Spleen (tissue), 7 donors: ENCODE data around the gene MYH14.

Source experiments
- POLR2A ChIP-seq, 3 donors: fragments of 450-650 bp; IDR thresholded peaks; one replicate each; pipeline ENCODE4 v1.5.1; 2017; ENCODE audit warnings: antibody characterized with exemption in 3 of 3, mild to moderate bottlenecking in 1 of 3
- POLR2AphosphoS5 ChIP-seq, 3 donors: sonication (generic); formaldehyde crosslinking; IDR thresholded peaks; one replicate each; pipeline ENCODE4 v1.5.1; 2017; ENCODE audit warnings: antibody characterized with exemption in 3 of 3
- TF ChIP-seq, protein P1 (sequence below), 11 experiments: fragments of 200-600 bp in 7 of 11; fragments of 450-650 bp in 4 of 11; sonication (generic) in 4 of 11; IDR thresholded peaks in 8 of 11; conservative IDR thresholded peaks in 3 of 11; 1 replicate in 7 of 11; 2 replicates in 4 of 11; pipeline versions ENCODE4 v1.4.0 to v1.8.0; 2016 to 2021; ENCODE audit warnings: antibody characterized with exemption in 11 of 11, inconsistent platforms in 4 of 11, mild to moderate bottlenecking in 1 of 11
- donor health status: DM: no; HTN: no; CAD: no; lungs with moderate emphysema.
- donor health status: DM: no; HTN: no; CAD: no.
- donor health status: DM: no; HTN: no; CAD: no.

GRCh38 chr19:50334741-50335421 is 131.5 kb downstream of the MYH14 start:
- TF ChIP-seq, protein P1, sequence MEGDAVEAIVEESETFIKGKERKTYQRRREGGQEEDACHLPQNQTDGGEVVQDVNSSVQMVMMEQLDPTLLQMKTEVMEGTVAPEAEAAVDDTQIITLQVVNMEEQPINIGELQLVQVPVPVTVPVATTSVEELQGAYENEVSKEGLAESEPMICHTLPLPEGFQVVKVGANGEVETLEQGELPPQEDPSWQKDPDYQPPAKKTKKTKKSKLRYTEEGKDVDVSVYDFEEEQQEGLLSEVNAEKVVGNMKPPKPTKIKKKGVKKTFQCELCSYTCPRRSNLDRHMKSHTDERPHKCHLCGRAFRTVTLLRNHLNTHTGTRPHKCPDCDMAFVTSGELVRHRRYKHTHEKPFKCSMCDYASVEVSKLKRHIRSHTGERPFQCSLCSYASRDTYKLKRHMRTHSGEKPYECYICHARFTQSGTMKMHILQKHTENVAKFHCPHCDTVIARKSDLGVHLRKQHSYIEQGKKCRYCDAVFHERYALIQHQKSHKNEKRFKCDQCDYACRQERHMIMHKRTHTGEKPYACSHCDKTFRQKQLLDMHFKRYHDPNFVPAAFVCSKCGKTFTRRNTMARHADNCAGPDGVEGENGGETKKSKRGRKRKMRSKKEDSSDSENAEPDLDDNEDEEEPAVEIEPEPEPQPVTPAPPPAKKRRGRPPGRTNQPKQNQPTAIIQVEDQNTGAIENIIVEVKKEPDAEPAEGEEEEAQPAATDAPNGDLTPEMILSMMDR (IDR thresholded peaks at IDR 0.05 in 8 of 11, conservative IDR thresholded peaks at IDR 0.05 in 3 of 11): no peak
- TF ChIP-seq POLR2A (IDR thresholded peaks at IDR 0.05): no peak
- TF ChIP-seq POLR2AphosphoS5 (IDR thresholded peaks at IDR 0.05): peak in 2 of 3 donors; percentile 19 to 52
